Measurements from ENCODE around the gene RASGEF1C. TPM values are rescaled to one million over a fixed set of nuclear protein-coding genes. Genes with fewer than 3 reads are reported as not detected.

The RASGEF1C gene
- total and polyA plus RNA-seq, 10 donors, result 0.06 to 1.1 (median 0.21) TPM; not detected in 6

- no peak for TF ChIP-seq POLR2A (IDR thresholded peaks at IDR 0.05)
- TF ChIP-seq POLR2AphosphoS5 (IDR thresholded peaks at IDR 0.05), result no peak
- TF ChIP-seq, protein P1, sequence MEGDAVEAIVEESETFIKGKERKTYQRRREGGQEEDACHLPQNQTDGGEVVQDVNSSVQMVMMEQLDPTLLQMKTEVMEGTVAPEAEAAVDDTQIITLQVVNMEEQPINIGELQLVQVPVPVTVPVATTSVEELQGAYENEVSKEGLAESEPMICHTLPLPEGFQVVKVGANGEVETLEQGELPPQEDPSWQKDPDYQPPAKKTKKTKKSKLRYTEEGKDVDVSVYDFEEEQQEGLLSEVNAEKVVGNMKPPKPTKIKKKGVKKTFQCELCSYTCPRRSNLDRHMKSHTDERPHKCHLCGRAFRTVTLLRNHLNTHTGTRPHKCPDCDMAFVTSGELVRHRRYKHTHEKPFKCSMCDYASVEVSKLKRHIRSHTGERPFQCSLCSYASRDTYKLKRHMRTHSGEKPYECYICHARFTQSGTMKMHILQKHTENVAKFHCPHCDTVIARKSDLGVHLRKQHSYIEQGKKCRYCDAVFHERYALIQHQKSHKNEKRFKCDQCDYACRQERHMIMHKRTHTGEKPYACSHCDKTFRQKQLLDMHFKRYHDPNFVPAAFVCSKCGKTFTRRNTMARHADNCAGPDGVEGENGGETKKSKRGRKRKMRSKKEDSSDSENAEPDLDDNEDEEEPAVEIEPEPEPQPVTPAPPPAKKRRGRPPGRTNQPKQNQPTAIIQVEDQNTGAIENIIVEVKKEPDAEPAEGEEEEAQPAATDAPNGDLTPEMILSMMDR (IDR thresholded peaks at IDR 0.05 in 8 of 11, conservative IDR thresholded peaks at IDR 0.05 in 3 of 11), result no peak
- WGBS, 5 donors, result 92 to 93% (median 93%) methylated on average over 21 of the region's 21 CpGs
- no peaks in the 10 kb centered on the region for H3K36me3 ChIP-seq
- peaks cover 0 to 31% (median 13%) of the 10 kb centered on the region in 7 donors for H3K27me3 ChIP-seq (replicated peaks in 1 of 7)
- intact Hi-C loops (cut with DNase I; ENCODE audit: low total_unique reads), result no loop called here
- peaks cover 14 to 58% (median 54%) of the 10 kb centered on the region in 8 donors for H3K9me3 ChIP-seq
- no peak overlapping the region for H3K27ac ChIP-seq
- no peaks in the 10 kb centered on the region for H3K4me1 ChIP-seq
- DNase-seq, result peak; percentile 42
- no peak overlapping the region for H3K4me3 ChIP-seq
Observed at GRCh38 chr5:180214870-180215770, 6.1 kb upstream of the RASGEF1C start.

DNA sequence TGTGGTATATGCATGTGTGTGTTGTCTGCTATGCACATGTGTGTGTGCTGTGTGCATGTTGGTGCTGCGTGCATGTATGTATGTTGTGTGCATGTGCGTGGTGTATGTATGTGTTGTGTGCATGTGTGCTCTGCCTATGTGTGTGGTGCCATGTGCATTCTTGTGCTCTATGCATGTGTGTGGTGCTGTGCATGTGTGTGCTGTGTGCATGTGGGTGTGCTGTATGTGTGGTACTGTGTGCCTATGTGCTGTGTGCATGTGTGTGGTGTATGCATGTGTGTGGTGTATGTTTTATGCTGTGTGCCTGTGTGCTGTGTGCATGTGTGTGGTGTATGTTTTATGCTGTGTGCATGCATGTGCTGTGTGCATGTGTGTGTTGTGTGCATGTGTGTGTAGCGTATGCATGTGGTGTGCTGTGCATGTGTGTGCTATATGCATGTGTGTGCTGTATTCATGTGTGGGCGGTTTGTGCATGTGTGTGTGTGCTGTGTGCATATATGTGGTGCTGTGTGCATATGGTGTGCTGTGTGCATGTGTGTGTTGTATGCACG lies 4.7 kb upstream of the RASGEF1C start:
- Histone ChIP-seq H3K36me3 (no peaks in the 10 kb centered on the region), H3K4me1 (peaks cover 0 to 4% (median 2%) of the 10 kb centered on the region in 6 donors), H3K4me3 (no peak overlapping the region), H3K9me3 (peaks cover 4 to 44% (median 40%) of the 10 kb centered on the region in 8 donors), H3K27ac (no peak overlapping the region), H3K27me3 (replicated peaks in 1 of 7) (peaks cover 0 to 42% (median 19%) of the 10 kb centered on the region in 7 donors)
- TF ChIP-seq POLR2AphosphoS5 (IDR thresholded peaks at IDR 0.05), result no peak
- TF ChIP-seq, protein P1 (IDR thresholded peaks at IDR 0.05 in 8 of 11, conservative IDR thresholded peaks at IDR 0.05 in 3 of 11), result no peak
- no peak for TF ChIP-seq POLR2A (IDR thresholded peaks at IDR 0.05)
- 83 to 93% (median 87%) methylated on average over 5 of the region's 5 CpGs for WGBS, 5 donors
- intact Hi-C loops (cut with DNase I; ENCODE audit: low total_unique reads), result no loop called here
- no peak for DNase-seq

DNA sequence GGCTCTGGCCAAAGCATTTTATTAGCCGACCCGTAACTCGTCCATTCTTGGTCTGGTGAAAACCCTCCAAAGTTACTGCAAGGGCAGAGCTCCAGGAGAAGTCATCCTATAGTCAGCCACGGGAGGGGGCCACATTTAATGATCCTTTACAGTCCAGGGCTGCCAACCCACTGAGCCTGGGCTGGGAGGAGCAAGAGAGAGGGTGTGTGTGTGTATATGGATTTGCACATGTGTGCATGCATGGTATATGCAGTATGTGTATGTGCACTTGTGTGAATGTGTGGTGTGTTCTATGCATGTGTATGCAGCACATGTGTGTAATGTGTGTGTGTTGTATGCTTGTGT lies 4.2 kb upstream of the RASGEF1C start:
- no peak overlapping the region for H3K27ac ChIP-seq
- H3K9me3 ChIP-seq, result peaks cover 1 to 39% (median 35%) of the 10 kb centered on the region in 8 donors
- TF ChIP-seq POLR2A (IDR thresholded peaks at IDR 0.05), result no peak
- TF ChIP-seq, protein P1 (IDR thresholded peaks at IDR 0.05 in 8 of 11, conservative IDR thresholded peaks at IDR 0.05 in 3 of 11), result no peak
- TF ChIP-seq POLR2AphosphoS5 (IDR thresholded peaks at IDR 0.05), result no peak
- 9 to 22% (median 12%) methylated on average over 3 to 4 of the region's 4 CpGs for WGBS, 5 donors
- peaks cover 2 to 9% (median 6%) of the 10 kb centered on the region in 6 donors for H3K4me1 ChIP-seq
- DNase-seq, result no peak
- peaks cover 0 to 47% (median 23%) of the 10 kb centered on the region in 7 donors for H3K27me3 ChIP-seq (replicated peaks in 1 of 7)
- H3K36me3 ChIP-seq, result no peaks in the 10 kb centered on the region
- intact Hi-C loops (cut with DNase I; ENCODE audit: low total_unique reads), result no loop called here
- no peak overlapping the region for H3K4me3 ChIP-seq
